ENCODE results near the gene PTH1R.

Gene PTH1R

DNA sequence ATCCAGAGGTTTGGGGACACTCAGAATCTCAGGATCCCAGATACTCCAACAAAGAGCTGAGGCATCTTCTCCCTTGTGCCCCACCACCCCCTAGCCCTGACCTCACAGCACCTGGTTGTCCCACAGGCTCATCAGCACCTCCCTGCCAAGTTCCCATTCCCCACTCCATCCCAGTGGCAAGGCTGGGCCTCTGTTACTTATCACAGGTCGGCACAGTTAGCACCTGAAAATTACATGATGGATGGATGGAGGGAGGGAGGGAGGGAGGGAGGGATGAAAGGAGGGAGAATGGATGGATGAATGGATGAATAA is 27.1 kb upstream of the PTH1R start:
- no peak for DNase-seq

DNA sequence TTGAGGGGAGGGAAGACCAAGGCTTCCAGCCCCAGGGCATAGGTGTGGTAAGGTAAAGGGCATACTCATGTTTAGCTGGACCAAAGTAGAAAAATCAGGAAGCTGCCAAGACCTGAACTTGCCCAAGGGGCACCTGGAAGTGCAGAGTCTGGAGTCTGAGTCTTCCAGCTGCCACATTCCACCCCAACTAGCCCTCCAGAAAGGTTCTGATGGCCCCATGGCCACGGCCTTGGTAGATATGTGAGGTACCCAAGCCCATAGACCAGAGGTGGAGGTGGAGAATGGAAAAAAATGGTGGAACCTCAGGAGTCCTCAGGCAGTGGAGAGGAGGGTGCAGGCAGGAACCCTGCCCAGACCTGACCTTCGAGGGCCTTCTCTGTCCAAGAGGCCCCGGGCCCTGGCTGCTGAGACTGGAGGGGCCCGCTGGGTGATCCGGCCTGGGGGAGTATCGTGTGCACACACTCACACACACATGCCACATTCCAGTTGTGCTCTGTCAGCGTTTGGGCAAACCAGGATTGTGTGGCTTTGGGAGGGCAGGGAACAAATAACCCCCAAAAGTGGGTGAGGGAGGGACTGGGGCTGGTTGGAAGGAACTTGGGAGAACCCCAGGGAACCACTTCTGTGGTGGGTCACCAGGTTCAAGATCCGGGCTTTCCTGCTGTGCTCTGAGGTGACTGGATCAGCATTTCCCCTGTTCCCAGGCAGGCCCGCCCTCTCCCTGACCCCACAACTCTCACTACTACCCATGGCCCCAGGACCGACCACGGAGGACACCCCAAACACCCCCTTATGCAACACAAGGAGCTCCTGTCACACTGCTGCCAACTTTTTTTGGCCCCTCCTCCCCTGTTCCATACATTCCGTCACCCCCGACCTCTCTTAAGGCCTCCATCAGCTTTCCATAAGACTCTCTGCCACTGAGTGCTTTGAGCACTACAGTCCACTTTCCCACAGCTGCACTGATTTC is 25.9 kb upstream of the PTH1R start:
- no peak for DNase-seq

DNA sequence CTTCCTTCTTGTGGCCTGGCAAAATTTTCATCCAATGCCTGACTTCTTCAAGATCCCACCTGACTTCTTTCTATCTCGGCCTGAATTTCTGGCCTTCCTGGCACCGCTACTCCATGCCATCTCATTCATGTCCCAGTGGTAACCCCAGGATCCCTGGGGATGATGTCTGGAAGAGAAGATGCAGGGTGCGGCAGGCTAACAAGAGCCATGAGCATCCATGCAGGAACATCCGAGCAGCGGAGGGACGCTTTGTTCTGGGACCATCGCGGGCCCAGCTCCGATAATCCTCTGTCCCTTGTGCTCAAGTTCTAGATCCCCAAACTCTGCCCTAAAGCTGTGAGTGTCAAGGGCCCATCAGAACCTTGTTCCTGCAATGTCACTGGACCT is 25.2 kb upstream of the PTH1R start:
- no peak for DNase-seq

DNA sequence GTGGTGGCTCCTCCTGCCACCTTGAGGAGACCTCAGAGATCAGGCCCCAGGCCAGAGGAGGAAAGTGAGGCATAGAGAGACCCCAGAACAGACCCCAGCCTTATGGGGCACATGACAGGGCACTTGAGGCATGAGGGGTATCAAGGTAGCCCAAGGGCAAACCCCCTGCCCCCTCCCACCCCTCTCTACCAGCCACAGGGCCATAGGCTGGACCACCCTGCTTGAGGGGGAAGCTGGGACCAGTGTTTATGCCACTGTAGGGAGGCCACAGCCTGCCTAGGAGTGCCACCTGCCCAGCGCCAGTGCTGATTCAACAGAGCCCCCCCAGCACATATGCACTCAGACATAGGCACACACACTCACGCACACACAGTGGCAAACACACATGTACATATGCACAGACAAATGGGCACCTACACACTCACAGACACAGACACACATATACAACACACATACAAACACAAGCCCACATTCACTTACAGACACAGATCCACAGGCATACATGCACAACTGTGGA is 24.6 kb upstream of the PTH1R start:
- DNase-seq = no peak

DNA sequence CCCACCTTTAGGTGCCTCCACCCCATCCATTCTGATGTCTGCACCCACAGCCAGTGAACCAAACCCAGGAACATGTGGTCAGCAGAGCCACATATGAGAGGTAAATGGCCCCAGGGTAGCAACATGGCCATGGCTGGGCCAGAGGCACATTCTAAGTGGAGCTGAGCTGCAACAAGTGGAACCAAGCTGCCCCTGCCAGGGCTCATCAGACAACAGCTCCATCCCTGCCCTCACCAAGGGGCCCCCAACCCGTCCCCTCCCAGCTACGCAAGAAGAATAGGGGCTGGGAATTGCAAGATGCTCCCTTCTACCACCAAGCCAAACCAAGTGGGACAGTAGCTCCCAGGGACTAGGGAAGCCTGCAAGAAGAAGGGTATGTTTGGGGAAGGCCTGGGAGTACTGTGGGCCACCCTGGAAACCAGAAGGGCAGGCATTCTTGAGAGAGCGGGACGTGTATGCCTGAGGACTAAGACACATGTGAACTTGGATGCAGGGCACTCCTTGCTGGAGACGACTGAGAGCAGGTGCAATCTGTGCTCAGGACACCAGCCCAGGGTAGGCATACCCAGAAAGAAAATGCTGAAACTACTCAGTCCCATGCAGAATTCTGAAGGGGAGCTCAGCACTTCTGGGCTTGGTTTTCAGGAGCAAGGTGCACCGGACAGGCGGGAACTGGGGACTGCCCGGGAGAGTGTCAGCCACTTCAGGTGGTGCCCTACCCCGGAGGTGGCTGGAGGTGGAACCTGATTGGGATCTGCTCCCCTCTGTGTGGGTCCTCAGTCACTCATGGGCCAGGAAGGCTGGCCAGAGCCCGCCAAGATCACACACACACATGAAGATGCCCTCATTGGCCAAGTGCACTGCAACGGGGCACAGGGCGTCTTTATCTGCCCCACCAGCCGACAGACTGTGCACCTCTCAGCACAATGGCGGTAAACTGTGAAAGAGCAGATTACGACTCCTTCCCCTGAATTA is 23.8 kb upstream of the PTH1R start:
- DNase-seq = no peak

DNA sequence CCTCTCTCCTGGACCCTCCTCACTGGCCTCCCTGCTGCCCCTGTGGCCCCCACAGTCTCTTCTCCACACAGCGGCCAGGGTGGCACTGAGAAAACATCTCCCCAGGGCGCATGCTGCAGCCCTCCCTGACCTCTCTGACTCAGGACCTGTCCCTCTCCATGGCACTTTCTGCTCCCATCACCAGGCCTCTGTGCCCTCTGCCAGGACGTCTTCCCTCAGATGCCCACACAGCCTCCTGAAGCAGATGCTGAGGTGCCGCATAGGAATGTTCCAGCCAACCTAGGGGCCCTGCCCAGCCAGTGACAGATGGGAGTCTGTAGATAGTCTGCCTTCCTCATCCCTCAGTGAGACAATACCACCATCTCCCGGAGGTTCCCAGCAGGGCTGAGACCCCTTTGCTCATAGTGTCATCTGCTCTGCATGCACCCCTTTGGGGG is 22.9 kb upstream of the PTH1R start:
- DNase-seq = no peak

DNA sequence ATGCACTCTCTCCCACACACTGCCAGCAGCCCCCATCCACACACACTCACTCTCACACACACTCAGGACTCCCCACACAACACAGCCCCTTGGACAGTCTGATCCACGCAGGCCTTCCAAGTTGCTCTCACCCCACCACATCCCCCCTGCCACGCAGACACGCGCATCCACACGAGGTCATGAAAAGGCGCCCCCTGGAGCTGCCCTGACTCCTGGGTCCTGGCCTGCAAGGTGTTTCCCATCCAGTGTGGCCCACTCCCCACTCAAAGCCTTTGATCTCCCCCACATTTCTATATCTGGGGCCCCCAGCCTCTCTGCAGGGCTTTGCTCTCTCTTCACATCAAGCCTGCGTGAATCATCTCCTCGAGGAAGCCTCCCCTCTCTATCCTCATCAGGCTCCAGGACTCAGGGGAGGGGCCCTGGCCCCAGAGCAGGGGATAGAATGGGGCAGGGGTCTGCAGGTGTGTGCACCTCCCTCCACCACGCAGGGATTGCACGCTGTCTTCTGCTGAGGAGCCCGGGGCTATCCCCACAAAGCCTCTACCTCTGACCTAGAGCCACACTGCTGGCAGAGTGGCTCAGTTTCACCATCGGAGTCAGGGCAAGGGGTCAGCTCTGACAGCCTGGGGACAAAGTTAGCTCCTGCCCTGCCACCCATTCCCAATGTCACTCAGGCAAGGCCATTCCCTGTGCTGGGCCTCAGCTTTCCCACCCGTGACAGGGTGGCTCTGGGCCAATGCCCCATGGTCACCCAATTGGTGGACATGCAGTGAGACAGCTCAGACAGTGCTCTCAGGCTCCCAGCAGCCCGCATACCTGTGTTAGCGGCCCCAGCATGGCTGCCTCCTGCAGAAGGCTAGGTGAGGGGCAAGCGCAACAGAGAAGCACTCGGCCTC is 20.7 kb upstream of the PTH1R start:
- no peak for DNase-seq

DNA sequence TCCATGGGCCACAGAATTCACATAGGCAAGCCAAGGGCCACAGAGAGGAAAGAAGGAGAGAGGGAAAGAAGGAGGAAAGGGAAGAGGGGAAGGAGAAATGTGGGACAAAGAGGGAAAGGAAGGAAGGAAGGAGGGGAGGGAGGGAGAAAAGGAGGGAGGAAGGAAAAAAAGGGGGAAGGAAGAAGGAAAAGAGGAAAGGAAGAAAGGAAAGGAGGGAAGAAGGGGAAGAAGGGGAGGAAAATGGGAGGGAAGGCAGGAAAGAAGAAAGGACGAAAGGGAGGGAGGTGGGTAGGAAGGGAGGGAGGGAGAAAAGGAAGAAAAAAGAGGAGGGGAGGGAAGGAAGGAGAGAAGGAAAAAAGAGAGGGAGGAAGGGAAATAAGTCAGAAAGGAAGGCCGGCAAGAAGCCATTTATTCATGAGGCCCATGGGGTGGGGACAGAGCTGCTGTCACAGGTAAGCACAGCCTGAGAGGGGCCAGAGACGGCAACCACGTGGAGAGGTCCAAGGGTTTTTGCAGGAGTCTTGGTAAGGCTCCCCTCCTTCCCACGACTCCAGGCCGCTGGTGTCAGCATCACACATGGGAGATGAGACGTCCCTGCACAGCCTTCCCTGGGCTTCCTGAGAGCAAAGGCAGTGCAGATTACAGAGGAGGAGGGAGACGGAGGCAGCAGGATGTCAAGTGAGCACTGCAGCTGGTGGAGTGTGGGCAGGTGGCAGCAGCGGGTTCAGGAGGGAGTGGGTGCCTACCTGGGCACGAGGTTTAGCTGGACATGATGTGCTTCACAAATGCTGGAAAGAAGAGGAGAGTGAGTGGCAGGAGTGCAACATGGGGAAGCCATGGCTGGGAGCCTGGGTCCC is 19.8 kb upstream of the PTH1R start:
- DNase-seq = no peak

DNA sequence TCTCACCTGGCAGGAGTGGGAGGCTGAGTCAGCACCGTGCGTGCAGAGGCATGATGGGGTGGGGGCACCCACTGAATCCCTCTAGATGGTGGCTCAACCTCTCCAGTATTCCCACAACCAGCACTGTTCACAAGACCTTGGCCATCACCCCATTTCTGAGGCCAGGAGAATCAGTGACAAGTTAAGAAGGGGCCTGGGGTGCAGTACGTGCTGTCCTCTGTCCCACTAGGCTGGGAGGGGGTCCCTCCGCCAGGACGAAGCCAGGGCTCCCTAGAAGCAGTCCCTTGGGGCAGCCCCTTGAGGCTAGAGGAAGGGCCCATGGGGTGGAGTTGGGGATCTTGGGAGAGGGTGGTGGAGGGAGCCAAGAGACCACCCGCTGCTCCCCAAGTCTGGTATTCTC is 19.1 kb upstream of the PTH1R start:
- DNase-seq = no peak

DNA sequence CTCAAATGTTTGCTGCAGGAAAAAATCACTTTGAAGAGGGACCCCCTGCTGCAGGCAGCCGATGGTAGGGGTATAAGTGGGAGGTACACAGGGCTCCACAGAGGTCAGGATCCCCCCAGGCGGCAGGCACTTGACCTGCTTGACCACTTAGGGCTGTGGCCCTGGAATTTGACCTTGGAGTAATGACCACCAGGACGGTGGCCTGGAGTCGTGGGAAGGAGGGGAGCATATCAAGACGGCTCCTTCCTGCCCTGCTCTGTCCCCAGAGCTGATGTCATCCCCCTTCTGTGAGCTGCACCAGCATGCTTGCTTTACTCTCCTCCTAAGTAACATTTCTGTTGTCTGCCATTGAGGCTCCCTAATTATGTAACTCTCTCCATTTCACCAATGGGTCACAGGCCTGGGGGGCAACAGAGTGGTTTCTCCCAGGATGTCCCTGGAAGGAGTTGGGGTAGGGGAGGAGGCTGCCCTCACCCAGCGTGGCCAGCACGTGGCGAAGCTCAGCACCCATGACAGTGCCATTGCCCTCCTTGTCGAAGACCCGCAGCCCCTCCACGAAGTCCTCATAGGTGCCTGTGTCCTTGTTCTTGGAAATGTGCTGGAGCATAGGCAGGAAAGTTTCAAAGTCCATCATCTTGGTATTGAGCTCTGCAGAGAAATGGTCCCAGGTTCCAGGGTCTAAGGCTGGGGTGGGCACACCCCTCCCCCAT is 18.4 kb upstream of the PTH1R start:
- no peak for DNase-seq

DNA sequence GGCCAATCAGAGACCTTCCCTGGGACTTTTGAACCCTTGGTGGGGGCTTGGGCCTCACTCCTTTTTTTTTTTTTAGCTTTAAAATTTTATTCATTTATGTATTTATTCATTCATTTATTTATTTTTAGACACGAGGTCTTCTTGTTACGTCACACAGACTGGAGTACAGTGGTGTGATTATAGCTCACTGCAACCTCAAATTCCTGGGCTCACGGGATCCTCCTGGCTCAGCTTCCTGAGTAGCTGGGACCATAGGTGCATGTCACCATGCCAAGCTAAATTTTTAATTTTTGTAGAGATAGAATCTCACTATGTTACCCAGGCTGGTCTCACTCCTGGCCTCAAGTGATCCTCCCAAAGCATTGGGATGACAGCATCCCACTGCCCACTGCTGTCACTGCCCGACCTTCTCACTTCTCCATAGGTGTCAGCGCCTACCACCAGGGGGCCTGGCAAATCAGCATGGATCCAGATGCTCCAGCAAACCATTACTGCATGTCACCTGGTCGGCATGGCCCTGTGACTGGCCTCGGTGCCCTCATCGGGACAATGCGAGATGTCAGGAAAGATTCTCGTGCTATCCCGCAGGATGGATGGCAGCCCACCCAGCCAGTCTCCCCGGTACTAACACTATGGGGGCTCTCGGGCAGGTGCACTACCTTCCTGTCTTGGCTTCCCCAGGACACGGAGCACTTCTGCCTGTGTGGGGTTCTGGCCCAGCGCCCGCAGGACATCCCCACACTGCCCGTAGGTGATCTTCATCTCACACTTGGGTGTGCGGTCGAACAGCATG is 17.3 kb upstream of the PTH1R start:
- no peak for DNase-seq

DNA sequence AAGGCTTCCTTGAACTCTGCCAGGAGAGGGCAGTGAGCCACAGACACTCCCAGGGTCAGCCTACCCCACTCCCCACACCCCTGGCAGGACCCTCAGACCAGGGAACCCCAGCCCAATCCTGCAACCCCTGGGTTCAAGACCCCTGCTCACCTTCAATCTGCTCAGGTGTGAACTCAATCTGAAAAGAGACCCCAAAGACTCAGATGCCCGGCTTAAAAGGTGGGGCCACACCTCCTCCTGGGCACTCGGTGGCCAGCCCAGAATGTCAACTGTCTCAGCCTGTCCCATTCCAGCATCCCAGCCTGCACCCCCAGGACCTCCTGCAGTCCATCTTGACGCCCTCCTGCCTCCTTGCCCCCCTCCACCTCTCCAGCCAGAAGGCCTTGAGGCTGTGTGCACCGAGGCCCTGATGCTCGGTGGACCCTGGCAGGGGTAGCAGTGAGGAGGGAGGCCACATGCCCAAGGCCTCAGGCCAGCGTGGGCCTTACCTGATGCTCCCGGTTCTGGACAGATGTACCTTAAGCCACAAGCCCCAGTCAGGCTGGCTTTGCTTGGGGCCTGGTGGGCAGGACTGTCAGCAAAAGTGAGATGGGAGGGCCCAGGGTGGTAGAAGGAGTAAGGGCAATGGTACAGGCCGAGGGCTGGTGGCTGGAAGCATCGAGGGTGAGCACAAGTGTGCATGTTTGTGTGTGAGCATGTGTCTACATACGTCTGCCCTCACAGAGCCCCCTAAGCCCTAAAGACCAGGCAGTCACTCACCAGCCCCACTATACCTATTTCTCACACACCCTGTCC is 16.5 kb upstream of the PTH1R start:
- DNase-seq = no peak

DNA sequence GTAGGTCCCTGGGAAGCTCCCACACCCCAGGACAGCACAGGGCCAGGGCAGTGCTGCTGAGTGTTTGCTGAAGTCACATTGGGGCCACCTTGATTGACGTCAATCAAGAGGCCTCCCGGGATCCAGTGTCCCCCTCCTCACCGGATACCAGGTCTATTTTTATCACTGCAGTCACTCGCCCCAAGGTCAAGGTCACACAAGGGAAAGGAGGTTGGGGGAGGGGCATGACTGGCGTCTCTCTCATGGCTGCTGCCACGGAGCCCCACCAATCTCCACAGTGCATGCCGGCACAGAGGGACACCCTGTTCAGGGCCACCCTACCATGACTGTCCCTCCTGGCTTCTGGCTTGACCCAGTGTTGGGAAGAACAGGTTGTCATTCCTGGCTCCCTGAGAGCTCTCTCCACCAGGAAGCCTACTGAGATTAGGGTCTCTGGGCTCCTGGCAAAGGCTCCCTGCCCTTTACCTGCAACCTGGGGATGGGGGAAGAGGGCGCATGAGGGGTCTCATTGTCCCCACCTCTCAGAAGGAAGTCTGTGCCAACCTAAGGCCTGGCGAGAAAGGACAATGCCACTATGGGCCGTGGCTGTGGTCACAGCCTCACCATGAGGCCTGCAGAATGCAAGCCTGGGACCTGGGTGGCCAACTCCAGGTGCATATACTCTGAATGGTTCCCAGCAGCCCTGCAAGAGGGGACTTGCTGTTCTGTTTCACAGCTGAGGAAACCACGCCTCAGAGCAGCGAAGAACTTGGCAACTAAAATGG is 15.7 kb upstream of the PTH1R start:
- no peak for DNase-seq

DNA sequence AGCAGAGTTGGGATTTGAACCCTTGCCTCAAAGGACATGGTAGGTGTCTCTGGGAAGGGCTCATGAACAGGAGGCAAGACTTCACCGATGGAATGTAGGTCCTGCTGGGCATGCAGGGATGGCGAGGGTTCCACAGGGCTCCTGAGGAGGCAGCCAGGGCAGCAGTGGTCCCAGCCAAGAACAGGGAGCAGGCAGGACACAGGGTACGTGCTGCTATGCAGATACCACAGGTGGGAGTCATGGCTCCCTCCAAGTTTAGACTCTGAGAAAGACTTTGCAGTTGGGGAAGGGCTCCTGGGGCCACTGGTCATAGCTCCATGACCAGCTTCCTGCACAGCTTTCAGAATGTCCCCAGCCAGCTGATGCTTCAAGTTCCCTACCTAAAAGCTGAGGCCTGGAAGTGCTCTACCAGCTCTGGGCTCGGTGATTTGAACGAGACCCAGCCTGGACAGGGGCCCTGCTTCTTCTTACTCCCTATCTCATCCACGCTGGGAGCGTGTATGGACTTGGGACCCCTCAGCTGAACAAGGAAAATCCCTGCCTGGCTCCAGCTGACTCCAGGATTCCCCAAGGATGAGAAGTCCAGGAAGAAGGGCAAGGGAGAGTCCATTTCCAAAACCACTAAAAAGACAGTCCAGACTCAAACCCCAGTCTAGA is 15.0 kb upstream of the PTH1R start:
- no peak for DNase-seq

DNA sequence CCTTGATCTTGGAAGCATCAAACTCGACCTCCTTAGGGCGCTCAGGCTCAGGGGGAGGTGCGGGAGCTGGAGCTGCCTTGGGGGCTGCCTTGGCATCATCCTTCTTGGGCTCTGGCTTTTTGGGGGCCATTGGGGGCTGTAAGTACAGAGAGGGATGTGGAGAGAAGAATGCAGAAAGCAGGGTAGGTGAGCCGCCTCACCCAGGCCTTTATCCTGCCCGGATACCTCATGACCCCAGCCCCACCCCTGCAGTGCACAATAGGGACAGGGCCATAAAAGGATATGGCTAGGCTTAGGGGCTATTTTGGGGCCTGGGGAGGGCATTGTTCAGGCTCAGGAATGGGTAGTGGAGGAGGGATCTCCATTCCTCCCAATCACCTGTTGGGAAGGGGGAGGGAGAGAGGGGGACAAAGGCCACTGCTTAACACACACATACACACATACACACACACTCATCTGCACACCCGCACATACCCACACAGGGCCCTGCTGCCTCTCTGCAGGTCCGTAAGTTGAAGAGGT is 14.2 kb upstream of the PTH1R start, which contains the start of gene MYL3:
Gene MYL3, minus strand, starts transcription at position 184 of the 522 bp plus-strand sequence. Its CDS starts 54 bp downstream, at position 130.
- no peak for DNase-seq

DNA sequence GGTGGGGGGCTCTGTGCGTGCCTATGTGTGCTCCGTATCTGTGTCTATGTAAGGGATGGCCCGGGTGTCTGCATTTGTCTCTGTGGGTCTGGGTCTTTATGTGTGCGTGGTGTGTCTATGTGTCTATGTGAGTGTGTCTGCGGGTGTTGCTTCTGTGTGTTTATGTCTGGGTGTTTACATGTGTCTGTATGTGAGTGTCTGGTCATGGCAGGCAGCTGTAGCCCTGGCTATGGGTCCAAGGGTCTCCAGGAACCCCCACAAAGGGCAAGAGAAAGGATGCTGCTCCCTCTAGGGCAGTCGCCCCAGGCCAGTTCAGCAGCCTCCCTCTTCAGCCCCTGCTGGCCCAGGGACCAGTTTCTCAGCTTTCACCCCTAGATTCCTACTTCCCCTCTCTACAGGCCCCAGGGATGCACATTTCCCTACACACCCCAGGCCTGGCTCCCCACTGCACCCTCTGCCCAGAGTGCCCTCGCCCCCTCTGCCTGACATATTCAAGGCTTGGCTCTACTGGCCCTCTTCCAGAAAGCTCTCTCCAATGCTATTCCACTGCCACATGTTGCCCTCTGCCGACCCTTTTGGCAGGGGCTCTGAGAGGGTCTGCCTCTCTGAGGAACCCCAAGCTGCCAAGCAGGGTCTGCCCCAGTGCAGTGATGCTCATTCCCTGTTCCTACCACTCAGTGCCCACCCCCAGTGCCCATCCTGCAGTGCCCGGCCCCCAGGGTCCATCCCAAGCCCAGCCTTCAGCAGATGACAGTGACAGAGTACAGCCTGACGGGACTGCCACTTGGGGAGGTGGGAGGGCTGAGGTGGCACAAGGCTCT is 13.2 kb upstream of the PTH1R start:
- DNase-seq = no peak

Data from NCI-H187 (cell line).